Daoy (cell line): ENCODE data around the gene SPTY2D1. TPM values are rescaled to one million over a fixed set of nuclear protein-coding genes. Genes with fewer than 3 reads are reported as not detected.
"Not testable (repeated sequence)": the region's sequence is repeated elsewhere in the genome, so short reads cannot be mapped to it uniquely, and the experiment has no call there.

Source experiments
- DNase-seq: peaks from one replicate; pipeline ENCODE4 v3.0.0-alpha.2; 2015; ENCODE audit warnings: low read depth
- total RNA-seq: library from RNA; depleted of rRNA; stranded (reverse); fragments of >200 nt; shearing (Covaris generic); gene quantifications from 2 replicates; pipeline ENCODE4 v1.2.3, GENCODE V29; 2014; rRNA removed

The SPTY2D1 gene
- total RNA-seq: 12.5 and 19.8 TPM in 2 replicates

GRCh38 chr11:18634140-18635032 lies at the start of gene SPTY2D1:
SPTY2D1 (minus strand) TSS chr11:18634342; CDS start chr11:18634257, 85 bp downstream.
- peak; percentile 99 for DNase-seq

DNA sequence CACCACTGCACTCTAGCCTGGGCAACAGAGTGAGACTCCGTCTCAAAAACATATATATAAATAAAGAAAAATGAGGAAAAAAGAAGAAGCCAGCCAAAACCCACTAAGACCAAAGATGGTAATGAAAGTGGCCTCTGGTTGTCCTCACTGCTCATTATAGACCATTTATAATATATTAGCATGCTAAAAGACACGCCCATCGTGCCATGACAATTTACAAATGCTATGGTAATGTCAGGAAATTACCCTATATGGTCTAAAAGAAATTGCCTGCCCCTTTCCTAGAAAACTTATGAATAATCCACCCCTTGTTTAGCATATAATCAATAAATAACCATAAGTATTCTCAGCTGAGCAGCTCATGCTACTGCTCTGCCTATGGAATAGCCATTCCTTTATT lies 48.3 kb upstream of the SPTY2D1 start:
- no peak for DNase-seq

GRCh38 chr11:18681949-18682348 lies 47.8 kb upstream of the SPTY2D1 start:
- not testable (repeated sequence) for DNase-seq

GRCh38 chr11:18677560-18677959 lies 43.4 kb upstream of the SPTY2D1 start:
- no peak for DNase-seq

DNA sequence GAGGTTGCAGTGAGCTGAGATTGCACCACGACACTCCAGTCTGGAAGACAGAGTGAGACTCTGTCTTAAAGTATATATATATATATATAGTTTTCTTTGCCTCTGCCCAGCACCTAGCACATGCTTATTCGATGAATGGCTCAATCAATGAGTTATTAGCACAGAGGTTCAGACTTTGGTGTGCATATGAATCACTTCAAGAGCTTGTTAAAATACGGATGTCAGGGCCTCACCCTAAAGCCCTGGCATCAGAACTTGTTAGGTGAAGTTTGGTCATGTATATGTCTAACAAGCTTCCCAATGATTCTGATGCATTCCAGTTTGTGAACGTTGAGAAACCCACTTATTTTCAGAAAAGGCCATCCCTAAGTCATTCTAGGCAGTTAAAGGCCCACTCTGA lies 42.7 kb upstream of the SPTY2D1 start:
- DNase-seq: no peak

GRCh38 chr11:18672209-18672608 lies 38.1 kb upstream of the SPTY2D1 start:
- peak; percentile 64 for DNase-seq

- DNase-seq: no peak
Observed at GRCh38 chr11:18671246-18671645, 37.1 kb upstream of the SPTY2D1 start.

DNA sequence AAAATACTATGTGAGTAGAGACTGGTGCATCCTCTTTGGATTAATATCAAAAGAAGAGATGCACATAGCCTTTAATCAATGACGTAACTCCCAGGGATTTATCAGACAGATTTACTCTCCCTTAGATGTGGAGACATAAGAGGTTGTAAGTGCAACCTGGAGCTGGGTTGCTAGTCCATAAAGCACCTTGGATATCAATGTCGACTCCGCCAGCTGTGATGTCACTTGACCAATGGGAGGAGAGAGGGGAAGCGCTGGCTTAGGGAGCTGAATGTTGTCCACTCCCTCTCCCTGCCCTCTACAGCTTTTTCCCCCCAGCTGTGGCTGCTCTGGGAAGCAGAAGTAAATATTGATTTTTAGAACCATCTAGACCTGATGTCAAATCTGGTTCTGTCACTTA lies 35.6 kb upstream of the SPTY2D1 start:
- no peak for DNase-seq

GRCh38 chr11:18669219-18669596 lies 35.1 kb upstream of the SPTY2D1 start:
- DNase-seq: peak; percentile 41

DNA sequence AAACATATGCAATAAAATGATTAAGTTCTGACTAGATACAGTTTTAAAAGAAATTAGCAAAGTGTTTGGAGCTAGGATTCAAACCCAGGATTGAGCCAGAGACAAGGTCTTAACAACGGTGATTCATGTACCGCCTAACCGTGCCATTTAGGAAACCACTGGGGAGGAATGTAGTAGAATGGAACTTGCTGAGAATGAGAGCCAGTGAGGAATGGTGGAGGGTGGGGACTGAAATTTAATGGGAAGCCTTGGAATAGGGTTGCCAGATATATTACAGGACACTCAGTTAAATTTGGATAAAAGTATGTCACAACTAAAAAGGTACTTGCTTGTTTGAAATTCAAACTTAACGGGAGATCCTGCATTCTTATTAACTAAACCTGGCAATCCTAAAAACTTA lies 34.0 kb upstream of the SPTY2D1 start:
- DNase-seq: peak; percentile 32

DNA sequence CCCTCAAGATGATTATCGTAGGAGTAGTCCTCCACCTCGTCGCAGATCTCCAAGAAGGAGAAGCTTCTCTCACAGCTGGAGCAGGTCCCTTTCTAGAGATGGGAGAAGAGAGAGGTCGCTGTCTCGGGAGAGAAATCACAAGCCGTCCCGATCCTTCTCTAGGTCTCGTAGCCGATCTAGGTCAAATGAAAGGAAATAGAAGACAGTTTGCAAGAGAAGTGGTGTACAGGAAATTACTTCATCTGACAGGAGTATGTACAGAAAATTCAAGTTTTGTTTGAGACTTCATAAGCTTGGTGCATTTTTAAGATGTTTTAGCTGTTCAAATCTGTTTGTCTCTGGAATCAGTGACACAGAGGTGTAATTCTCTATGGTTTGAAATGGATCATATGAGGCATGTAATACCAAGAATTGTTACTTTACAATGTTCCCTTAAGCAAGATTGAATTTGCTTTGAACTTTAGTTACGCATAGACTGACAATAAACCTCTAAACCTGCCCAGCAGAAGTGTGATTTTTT lies 31.3 kb upstream of the SPTY2D1 start:
- not testable (repeated sequence) for DNase-seq

DNA sequence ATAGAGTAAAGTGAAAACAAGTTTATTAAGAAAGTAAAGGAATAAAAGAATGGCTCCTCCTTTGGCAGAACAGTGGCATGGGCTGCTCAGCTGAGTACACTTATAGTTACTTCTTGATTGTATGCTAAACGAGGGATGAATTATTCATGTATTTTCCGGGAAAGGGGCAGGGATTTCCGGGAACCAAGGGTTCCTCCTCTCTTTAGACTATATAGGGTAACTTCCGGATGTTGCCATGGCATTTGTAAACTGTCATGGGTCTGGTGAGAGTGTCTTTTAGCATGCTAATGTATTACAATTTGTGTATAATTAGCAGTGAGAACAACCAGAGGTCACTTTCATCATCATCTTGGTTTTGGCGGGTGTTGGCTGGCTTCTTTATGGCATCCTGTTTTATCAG lies 23.5 kb upstream of the SPTY2D1 start:
- DNase-seq: no peak

DNA sequence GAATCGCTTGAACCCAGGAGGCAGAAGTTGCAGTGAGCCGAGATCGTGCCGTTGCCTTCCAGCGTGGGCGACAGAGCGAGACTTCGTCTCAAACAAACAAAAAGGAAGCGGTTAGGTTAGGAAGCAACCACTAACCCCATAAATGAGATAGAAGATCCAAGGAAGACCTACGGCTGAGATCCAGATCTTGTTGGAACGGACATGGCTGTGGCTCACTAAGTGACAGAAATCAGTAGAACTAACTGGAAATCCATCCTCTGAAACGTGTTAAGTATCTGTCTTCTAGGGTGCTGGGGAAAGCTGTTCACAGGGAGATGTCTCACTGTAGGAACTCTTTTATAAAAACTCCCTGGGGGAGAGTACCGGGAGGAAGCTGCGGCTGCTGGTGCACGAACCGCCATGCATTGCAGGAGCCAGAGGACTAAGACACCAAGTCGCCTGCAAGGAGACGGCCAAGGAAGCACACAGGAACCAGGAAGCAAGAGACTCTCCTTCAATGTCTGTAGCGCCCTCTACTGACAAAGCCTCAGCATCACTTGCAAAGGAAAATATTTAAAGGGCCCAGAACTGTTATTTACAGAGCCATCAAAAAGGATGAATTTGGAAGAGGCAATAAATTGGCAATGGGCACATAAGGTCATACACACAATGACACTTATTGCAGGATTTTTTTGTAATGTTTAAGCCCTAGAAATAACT lies 16.9 kb upstream of the SPTY2D1 start:
- peak; percentile 63 for DNase-seq

DNA sequence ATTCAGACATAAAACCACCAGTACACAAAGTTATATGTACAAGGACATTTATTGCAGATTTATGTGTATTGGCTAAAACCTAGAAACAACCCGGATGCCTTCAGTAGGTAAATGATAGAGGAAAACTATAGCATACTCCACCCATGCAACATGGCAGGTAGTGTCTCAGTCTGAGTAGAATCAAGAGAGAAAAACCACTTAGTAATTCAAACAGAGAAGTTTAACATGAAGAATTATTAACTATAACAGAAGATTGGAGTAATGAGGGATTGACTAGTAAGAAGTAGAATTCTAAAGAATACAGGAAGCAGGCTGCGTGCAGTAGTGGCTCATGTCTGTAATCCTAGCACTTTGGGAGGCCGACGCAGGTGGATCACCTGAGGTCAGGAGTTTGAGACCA lies 16.2 kb upstream of the SPTY2D1 start:
- DNase-seq: no peak

GRCh38 chr11:18643034-18643433 lies 8.9 kb upstream of the SPTY2D1 start:
- DNase-seq: not testable (repeated sequence)

DNA sequence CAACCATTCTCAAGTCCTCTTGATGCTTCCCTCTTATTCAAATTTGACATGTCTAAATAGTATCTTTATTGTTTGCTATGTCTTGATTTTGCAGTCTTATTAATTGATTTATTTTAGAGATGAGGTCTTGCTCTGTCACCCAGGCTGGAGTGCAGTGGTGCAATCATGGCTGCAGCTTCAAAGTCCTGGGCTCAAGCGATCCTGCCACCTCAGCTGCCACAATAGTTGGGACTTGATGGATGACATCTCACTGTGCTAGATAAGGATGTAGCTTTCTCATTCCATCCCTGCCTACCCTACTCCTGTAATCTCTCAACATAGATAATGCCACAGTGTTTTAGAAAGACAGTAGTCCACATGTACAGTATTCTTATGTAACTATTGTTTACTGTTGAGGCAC lies 7.5 kb upstream of the SPTY2D1 start:
- no peak for DNase-seq

DNA sequence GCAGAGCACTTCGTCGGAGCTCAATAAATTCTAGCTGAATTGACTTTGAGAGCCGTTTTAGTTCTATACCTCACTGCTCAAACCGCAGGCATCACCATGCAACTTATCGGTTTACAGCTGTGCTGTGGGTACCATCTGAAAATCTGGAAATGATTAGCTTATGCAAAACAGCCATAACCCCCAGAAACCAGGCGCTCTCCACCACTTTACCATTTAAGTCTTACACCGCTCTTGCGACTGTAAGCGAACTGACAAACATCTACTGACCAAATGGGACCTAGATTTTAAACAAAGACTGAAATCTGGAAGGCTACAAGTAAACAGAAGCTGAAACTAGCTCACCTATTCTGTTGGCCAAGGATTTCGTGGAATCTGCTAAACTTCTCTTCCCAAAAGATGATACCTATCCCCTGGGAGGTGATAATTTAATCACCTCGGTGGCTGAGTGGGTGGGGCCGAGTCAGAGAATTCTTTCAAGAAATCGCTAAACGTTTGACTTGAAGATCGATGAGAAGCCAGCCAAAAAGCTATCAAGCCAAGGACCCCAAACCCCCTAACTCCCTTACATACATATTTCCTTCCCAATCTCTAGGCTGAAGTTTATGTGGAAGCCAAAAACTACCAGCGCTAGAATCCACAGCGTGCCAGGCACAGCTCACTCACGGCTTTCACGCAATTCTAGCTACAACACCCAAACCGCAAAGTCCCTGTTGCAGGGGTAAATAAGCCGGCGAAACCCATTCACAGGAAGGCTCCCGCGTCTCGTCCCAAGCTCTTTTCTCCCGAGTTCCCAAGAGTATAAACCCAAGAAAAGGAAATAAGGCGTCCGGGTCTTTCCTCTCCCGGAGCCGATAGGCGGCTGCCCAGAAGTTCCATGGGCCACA lies 644 bp downstream of the SPTY2D1 start:
- no peak for DNase-seq

DNA sequence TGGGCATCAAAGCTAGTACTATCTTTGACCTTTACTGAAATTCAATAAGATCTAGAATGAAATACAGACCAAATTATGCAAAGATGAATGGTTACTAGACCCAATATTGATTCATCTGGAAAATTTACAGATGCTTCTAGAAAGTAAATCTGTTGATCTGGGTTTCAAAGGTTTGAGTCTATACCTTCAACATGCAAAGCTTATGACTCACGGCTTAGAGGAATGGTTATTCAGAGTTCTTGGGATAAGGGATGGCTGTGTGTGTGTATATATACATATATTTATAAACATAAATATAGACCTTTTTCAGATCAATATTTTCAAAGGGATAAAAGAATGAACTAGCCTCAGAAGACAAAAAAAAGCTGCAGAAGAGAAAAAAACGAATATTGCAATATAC lies 1.3 kb downstream of the SPTY2D1 start:
- DNase-seq: no peak

- DNase-seq: no peak
Observed at GRCh38 chr11:18624161-18624560, 10.0 kb downstream of the SPTY2D1 start.

DNA sequence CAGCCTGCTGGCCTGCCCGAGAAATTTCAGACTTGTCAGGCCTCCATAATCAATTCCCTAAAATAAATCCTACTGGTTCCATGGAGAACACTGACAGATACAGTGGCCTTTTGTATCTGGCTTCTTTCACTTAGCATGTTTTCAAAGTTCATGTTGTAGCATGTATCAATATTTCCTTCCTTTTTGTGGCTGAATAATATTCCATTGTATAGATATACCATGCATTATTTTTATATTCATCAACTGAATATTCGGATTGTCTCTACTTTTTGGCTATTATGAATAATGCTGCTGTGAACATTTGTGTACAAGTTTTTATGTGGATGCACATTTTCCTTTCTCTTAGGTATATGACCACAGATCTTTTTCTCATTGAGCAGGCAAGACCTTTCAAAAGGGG lies 10.4 kb downstream of the SPTY2D1 start:
- no peak for DNase-seq

DNA sequence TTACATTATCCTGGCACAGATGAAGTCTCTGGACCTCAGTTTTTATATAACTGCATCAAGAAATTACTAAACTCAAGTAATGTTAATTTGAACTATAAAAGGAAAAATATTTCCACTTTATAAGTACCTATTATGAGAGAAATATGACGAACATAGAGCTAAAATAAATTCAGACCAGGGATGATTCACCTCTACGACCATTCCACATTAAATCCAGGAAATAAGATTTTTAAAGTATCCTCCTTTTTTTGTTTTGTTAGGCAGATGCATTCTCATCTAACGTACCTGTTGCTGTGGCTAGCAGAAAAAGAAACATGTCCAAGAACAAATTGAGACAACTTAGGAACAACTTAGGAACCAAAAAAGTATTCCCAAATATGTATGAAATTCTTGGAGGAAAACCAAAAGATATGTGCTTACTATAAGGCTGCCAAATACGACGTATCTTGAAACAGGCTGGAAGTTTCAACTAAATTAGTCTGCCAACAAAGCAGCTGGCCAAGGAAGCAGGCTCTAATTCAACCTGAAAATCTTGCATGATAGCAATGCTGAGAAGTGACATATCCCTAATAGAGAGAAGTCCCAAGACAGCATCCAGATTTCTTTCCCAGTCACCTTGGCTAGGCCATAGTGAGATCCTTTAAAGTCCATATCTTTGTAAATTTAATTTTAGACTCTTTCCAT lies 15.7 kb downstream of the SPTY2D1 start:
- no peak for DNase-seq
